BJ (cell line): Measurements from ENCODE around the gene ZWILCH. TPM values are rescaled to one million over a fixed set of nuclear protein-coding genes. Genes with fewer than 3 reads are reported as not detected.

ENCODE experiments used
- CTCF ChIA-PET: fragments of 350-600 bp; formaldehyde crosslinking; extraction: SDS; loops from one replicate; lab custom pipeline; 2021; ENCODE audit warnings: antibody characterized with exemption, inconsistent platforms; lab: Yijun Ruan, JAX
- POLR2A ChIA-PET: fragments of 300-600 bp; sonication (Branson Sonifier 250); formaldehyde crosslinking; extraction: SDS; loops from one replicate; lab custom pipeline; 2021; ENCODE audit warnings: antibody characterized with exemption; lab: Charles Lee
- DNase-seq: peaks from one replicate; pipeline ENCODE4 v3.0.0-alpha.2; 2011; ENCODE audit warnings: low read depth
- H3K27me3 ChIP-seq: 2 replicates; pipeline ENCODE4 v1.6.0; 2011; ENCODE audit warnings: low read length; ENCODE audit not compliant: control insufficient read depth, insufficient read depth
- H3K36me3 ChIP-seq: 2 replicates; pipeline ENCODE4 v1.5.1; 2011; ENCODE audit warnings: low read length; ENCODE audit not compliant: control insufficient read depth, insufficient read depth
- H3K4me3 ChIP-seq: 2 replicates; pipeline ENCODE4 v1.5.1; 2011; ENCODE audit warnings: low read depth, mild to moderate bottlenecking, control low read depth, low read length
- polyA plus RNA-seq: library from polyadenylated mRNA; depleted of rRNA; stranded (reverse); fragments of >200 nt; gene quantifications from 2 replicates; pipeline ENCODE4 v1.2.3, GENCODE V29; 2011
- TF ChIP-seq, protein P1 (sequence below): IDR thresholded peaks from 2 replicates; pipeline ENCODE4 v1.5.1; 2011; ENCODE audit warnings: low read depth, mild to moderate bottlenecking, control low read depth, inconsistent platforms, low read length, moderate library complexity; ENCODE audit not compliant: insufficient read depth

The ZWILCH gene
- polyA plus RNA-seq, 1 experiment: 10.5 TPM

DNA sequence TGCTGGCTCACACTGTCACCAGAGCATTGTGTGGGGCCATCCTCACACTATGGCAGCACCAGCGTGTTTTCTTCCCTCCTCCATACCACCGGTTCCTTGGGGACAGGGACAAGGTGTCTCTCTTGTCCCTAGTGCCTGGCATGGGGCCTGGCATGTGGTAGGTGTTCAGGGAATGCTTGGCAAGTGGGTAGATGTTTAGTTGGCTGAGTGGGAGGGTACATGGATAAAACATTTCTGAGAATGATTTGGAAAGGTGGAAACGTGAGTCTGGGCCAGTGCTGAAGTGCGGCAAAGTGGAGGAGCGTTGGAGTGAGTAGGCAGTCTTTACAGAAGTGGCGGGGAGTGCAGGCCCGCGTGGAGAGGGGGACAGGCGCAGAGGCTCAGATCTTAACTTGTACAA is 22.6 kb upstream of the ZWILCH start:
- Histone ChIP-seq H3K36me3 (peaks cover 11% of the 10 kb centered on the region), H3K27me3 (no peaks in the 10 kb centered on the region), H3K4me3 (no peak overlapping the region)
- ChIA-PET CTCF (interaction anchor here (1.0 to 7.9 kb wide), 3 partner anchors 15 to 94 kb away, joined by 3 to 49 read pairs (median 4); partner anchors contain the start of gene SNAPC5), POLR2A (no interaction called here)
- no peak for DNase-seq
- TF ChIP-seq, protein P1, sequence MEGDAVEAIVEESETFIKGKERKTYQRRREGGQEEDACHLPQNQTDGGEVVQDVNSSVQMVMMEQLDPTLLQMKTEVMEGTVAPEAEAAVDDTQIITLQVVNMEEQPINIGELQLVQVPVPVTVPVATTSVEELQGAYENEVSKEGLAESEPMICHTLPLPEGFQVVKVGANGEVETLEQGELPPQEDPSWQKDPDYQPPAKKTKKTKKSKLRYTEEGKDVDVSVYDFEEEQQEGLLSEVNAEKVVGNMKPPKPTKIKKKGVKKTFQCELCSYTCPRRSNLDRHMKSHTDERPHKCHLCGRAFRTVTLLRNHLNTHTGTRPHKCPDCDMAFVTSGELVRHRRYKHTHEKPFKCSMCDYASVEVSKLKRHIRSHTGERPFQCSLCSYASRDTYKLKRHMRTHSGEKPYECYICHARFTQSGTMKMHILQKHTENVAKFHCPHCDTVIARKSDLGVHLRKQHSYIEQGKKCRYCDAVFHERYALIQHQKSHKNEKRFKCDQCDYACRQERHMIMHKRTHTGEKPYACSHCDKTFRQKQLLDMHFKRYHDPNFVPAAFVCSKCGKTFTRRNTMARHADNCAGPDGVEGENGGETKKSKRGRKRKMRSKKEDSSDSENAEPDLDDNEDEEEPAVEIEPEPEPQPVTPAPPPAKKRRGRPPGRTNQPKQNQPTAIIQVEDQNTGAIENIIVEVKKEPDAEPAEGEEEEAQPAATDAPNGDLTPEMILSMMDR: no peak

DNA sequence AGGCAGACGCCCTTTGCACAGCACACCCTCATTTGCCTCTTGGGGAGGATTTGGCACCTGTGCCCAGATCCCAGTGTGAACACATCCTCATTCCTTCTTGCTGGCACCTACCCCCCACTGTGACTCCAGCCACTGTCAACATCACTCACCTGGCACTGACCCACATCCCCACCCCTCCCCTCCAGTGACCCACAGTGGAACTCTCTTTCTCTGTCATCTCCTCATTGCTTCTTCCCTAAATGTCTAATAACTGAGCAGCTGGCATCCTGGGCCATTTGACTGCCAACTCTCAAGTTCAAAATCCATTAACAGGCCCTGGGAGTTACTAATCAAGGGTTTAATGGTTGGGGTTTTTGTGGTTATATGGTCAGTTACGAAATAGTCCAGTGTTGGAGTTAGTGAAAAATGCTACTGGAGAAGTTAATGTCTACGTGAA is 22.0 kb upstream of the ZWILCH start:
- POLR2A ChIA-PET: no interaction called here
- CTCF ChIA-PET: interaction anchor here (7.9 kb wide), 1 partner anchor 15 kb away, joined by 49 read pairs; the partner anchor contains the start of gene SNAPC5
- no peak for DNase-seq

DNA sequence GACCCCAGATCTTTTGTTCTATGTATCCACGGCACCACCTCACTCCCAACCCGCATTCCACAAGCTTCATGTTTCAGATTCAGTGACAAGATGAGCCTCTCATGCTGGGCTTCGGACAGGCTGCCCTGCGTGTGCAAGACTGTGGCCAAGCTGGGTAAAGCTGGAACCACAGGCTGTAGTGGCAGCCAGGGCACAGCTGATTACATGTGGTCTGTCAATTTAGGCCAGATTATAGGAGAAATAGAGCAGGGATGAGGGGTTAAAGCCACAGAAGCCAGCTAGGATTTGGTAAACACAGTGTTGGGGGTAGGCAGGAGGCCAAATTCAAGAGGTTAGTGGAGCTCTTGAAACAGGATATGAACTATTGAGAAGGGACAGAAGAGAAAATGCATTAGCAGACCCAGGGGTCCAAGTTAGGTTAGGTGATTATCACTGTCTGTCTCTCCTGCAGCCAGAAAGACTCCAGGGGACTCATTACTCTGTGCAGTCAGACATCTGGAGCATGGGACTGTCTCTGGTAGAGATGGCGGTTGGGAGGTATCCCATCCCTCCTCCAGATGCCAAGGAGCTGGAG is 20.5 kb upstream of the ZWILCH start:
- POLR2A ChIA-PET: no interaction called here
- TF ChIP-seq, protein P1: no peak
- DNase-seq: no peak
- H3K27me3 ChIP-seq: no peaks in the 10 kb centered on the region
- CTCF ChIA-PET: interaction anchor here (1.0 to 7.9 kb wide), 2 partner anchors 14 to 79 kb away, joined by 3 to 49 read pairs; partner anchors contain the start of gene SNAPC5
- H3K36me3 ChIP-seq: peaks cover 18% of the 10 kb centered on the region
- no peak overlapping the region for H3K4me3 ChIP-seq

More for the DNA sequence above, 22.0 kb upstream of the ZWILCH start:
- TF ChIP-seq, protein P1: no peak
- Histone ChIP-seq H3K4me3 (no peak overlapping the region), H3K36me3 (peaks cover 16% of the 10 kb centered on the region), H3K27me3 (no peaks in the 10 kb centered on the region)

DNA sequence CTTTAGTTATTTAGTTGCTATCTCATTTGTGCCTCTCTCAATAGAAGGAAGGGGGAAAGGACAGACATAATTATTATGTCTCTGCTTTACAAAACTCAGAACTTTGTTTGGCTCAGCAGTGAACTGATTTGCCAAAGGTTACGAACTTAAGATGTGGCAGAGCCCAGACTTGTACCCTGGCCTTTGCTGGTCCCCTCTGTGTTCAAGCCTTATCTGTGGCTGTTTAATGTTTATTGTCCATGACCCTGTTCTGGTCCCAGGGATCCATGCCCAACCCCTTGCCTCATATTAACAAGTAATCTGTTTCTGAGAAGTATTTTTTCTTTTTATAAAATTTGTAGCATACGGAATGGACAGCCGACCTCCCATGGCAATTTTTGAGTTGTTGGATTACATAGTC is 18.2 kb upstream of the ZWILCH start:
- POLR2A ChIA-PET: no interaction called here
- Histone ChIP-seq H3K4me3 (no peak overlapping the region), H3K36me3 (peaks cover 24% of the 10 kb centered on the region), H3K27me3 (no peaks in the 10 kb centered on the region)
- CTCF ChIA-PET: interaction anchor here (7.9 kb wide), 1 partner anchor 11 kb away, joined by 49 read pairs; the partner anchor contains the start of gene SNAPC5
- TF ChIP-seq, protein P1: no peak
- no peak for DNase-seq

DNA sequence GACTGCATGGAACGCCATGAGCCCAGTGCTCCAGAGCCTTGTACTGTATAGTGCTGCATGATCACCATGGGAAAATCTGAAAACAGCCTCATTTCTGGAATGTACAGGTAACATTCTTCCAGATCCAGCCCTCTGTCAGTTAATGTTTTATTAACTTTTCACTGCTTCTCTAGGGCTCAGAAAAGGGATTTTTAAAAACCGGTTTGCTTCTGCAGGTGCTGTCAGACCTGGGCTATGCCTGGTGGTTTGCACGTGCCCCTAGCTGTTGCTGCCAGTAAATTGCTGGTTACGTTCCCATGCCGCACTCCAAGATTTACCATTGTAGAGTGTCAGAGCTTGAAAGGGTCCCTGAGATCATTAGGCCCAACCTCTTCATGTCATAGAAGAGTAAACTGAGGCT is 16.6 kb upstream of the ZWILCH start:
- H3K4me3 ChIP-seq: no peak overlapping the region
- no peak for DNase-seq
- H3K36me3 ChIP-seq: peaks cover 22% of the 10 kb centered on the region
- ChIA-PET POLR2A (no interaction called here), CTCF (interaction anchor here (7.9 kb wide), 1 partner anchor 10 kb away, joined by 49 read pairs; the partner anchor contains the start of gene SNAPC5)
- TF ChIP-seq, protein P1: no peak
- no peaks in the 10 kb centered on the region for H3K27me3 ChIP-seq
